LNCAP (cell line): ENCODE measurements around the gene EFNA5.

Source experiments
- TF ChIP-seq, protein P1 (sequence below): fragments of 450-650 bp; IDR thresholded peaks from 2 replicates; pipeline ENCODE4 v1.5.1; 2017; ENCODE audit warnings: mild to moderate bottlenecking

EFNA5 gene

DNA sequence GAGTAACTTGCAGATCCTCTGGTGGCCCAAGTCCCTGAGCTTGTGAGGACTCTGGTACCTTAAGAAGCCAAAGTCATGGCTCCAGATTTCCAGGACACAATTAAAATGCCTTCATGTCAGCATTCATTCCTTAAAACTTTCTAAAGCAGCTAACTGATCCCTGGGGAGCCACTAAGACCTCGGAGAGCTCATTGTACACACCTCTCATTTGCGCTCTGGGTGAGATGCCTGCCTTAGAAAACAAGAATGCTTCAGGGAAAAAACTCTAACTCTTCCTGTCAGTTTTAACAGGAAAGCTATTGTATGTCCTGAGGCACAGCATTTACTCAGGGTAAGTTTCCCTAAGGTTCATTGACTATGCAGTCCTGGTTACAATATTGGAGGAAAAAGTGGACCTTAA lies 285.0 kb downstream of the EFNA5 start:
- TF ChIP-seq, protein P1, sequence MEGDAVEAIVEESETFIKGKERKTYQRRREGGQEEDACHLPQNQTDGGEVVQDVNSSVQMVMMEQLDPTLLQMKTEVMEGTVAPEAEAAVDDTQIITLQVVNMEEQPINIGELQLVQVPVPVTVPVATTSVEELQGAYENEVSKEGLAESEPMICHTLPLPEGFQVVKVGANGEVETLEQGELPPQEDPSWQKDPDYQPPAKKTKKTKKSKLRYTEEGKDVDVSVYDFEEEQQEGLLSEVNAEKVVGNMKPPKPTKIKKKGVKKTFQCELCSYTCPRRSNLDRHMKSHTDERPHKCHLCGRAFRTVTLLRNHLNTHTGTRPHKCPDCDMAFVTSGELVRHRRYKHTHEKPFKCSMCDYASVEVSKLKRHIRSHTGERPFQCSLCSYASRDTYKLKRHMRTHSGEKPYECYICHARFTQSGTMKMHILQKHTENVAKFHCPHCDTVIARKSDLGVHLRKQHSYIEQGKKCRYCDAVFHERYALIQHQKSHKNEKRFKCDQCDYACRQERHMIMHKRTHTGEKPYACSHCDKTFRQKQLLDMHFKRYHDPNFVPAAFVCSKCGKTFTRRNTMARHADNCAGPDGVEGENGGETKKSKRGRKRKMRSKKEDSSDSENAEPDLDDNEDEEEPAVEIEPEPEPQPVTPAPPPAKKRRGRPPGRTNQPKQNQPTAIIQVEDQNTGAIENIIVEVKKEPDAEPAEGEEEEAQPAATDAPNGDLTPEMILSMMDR, result no peak

DNA sequence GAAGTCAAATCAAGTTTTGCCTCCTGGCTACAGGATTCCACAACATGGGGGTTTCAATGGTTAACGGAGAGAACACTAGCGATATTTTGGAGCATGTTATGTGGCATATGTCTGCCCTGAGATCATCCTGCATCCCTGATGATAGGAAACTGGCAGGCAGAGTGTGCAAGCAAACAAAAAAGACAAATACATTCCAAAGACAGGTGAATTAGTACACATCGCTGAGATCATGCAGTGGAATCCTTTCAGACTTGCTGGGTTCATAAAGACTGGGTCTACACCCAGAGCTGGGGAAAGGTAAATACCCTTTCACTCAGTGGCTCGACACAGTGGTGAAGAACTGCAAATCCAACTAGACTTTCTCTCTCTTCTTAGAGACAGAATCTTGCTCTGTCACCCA lies 286.5 kb downstream of the EFNA5 start:
- TF ChIP-seq, protein P1, result no peak; the same call in 1 of the 2 replicates

DNA sequence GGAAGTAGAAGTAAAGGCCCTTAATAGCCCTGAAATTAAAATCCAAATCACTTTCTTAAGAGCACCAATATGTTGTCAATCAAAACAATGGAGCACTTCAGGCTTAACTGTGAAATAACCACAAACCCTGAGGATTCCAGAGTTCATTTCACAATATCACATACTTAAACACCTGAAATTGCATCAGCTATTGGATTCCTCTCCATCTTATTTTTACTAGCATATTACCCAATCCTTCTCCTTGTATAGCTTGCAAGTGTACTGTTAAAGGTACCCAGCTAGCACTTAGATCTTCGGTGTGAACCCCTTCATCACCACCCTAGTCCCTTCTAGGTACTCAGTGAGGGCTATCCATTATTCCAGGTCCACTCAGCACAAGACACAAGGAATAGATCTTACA lies 287.3 kb downstream of the EFNA5 start:
- TF ChIP-seq, protein P1, result no peak

DNA sequence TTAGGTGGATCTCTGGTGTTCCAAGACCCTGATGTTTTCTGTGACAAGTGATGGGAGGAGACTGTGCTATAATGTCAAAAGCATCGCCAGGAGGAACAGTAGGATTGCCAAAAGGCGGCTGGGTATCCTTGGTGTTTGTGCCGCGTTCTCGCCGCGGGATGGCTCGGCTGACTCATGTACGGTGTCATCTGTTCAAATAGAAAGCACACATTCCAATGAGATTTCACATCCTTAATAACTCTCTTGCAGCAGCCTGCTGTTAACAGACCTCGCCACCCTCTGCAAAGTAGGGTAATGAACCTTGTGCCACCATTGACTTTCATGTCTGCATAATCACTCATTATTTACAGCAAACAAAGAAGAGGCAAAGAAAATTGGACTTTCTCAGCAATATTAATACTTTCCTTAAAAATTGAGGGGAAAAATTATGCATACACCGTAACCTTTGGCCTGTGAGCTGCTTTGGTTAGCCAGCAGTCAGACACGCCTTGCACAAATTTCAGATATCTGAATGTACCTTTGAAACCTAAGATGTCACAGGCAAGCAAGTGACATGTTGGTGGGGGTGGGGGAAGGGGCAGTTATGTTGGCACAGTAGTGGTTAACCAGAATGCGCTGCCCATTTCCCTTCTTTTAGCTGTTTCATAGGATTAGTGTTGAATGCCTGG lies 289.4 kb downstream of the EFNA5 start:
- TF ChIP-seq, protein P1, result no peak

DNA sequence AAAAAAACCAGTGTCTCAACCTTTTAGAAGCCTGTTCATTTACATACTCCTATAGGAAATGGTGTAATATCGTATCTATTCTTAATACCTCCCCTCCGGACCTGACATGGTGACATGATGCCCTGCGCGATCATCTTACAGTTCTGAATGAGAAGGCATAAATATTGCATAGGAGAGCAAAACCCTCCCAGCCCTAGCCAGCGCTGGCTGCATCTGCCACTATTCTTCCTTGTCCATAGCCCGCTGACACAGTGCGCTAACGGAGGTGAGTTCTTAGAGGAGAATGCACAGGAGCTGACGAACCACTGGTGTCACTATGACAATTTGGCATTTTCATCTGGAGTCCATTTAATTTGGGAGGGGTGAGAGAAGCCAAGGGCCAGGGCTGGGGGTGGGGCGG lies 290.1 kb downstream of the EFNA5 start:
- TF ChIP-seq, protein P1, result no peak

DNA sequence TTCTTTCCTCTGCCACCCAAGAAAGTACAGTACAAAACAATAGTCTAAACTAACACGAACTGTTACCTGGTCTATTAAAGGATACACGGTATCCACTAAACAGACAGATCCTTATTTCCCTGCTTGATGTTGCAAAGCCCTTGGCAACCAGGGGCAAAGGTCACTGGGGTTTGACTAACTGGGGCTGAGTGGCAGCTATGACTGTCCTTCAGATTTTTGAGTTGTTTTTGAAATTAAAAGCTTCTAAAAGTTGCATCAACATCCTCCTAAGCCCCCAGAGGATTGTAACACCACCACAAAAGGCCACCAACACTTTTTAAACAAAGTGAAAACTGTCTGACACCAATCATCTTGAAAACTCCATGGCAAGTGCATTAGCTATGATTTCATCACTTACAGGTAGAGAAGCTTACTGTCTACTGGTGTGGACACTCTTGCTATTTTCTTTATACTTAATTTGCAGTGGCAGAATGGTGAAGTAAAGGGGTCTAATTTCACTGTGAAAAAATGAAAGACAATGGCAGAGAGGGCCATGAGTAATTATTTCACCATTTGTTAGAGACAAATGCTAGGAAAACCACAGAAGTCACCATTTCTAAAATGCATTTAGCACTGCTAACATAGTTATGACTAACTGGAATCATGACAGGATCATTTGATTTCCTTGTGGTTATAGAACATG lies 292.4 kb downstream of the EFNA5 start:
- TF ChIP-seq, protein P1, result no peak

DNA sequence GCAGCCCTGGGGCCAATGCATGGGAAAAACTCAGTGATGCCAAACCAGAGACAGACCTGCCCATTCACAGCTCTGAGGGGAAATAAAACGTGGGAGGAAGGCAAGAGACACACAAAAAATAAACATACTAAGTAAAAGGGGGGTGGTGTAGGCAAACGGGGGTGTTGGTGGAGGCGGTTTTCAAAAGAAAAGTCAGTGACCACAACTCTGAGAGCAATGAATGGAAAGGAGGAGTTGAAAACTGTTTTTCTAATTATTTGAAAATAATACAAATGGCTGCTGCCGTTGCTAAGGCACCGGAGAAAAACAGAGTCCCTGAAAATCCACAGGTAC lies 293.5 kb downstream of the EFNA5 start:
- TF ChIP-seq, protein P1, result no peak
